ENCODE data around the gene NOP10.

The NOP10 gene

GRCh38 chr15:34329006-34329405, 13.9 kb downstream of the NOP10 start:
- no peak for DNase-seq

- DNase-seq: no peak
These were observed 15.0 kb downstream of the NOP10 start for GRCh38 chr15:34327906-34328305.

- no peak for DNase-seq
These were observed 17.6 kb downstream of the NOP10 start for GRCh38 chr15:34325368-34325767.

- DNase-seq: no peak
These were observed 18.0 kb downstream of the NOP10 start for GRCh38 chr15:34324933-34325332.

- no peak for DNase-seq
These were observed 19.7 kb downstream of the NOP10 start for GRCh38 chr15:34323217-34323616.

GRCh38 chr15:34318277-34319079, 24.5 kb downstream of the NOP10 start:
- peak; percentile 56 for DNase-seq

- no peak for DNase-seq
These were observed 28.1 kb downstream of the NOP10 start for GRCh38 chr15:34314491-34315490.

GRCh38 chr15:34311563-34311962, 31.4 kb downstream of the NOP10 start:
- DNase-seq: no peak

GRCh38 chr15:34304613-34305012, 38.3 kb downstream of the NOP10 start:
- DNase-seq: no peak

GRCh38 chr15:34301058-34301457, 41.9 kb downstream of the NOP10 start:
- DNase-seq: no peak

- no peak for DNase-seq
These were observed 45.9 kb downstream of the NOP10 start for GRCh38 chr15:34297059-34297458.

GRCh38 chr15:34292621-34293020, 50.3 kb downstream of the NOP10 start:
- DNase-seq: no peak
